Cardiac fibroblast (primary cell): ENCODE measurements around the gene BOC.

Experiments
- DNase-seq, 2 donors: peaks; one replicate each; pipeline versions ENCODE4 v3.0.0 to v3.0.0-alpha.2; 2010; ENCODE audit warnings: low read depth in 2 of 2
- H3K4me3 ChIP-seq, 2 donors: replicated peaks in 1 of 2; 1 replicate in 1 of 2; 2 replicates in 1 of 2; pipeline ENCODE4 v1.5.1; 2011; ENCODE audit warnings: low read depth in 2 of 2, low read length in 2 of 2, mild to moderate bottlenecking in 2 of 2, moderate library complexity in 1 of 2
- TF ChIP-seq, protein P1 (sequence below): IDR thresholded peaks from one replicate; pipeline ENCODE4 v1.5.1; 2011; ENCODE audit warnings: low read depth, mild to moderate bottlenecking, low read length, inconsistent platforms

BOC gene, protein sequence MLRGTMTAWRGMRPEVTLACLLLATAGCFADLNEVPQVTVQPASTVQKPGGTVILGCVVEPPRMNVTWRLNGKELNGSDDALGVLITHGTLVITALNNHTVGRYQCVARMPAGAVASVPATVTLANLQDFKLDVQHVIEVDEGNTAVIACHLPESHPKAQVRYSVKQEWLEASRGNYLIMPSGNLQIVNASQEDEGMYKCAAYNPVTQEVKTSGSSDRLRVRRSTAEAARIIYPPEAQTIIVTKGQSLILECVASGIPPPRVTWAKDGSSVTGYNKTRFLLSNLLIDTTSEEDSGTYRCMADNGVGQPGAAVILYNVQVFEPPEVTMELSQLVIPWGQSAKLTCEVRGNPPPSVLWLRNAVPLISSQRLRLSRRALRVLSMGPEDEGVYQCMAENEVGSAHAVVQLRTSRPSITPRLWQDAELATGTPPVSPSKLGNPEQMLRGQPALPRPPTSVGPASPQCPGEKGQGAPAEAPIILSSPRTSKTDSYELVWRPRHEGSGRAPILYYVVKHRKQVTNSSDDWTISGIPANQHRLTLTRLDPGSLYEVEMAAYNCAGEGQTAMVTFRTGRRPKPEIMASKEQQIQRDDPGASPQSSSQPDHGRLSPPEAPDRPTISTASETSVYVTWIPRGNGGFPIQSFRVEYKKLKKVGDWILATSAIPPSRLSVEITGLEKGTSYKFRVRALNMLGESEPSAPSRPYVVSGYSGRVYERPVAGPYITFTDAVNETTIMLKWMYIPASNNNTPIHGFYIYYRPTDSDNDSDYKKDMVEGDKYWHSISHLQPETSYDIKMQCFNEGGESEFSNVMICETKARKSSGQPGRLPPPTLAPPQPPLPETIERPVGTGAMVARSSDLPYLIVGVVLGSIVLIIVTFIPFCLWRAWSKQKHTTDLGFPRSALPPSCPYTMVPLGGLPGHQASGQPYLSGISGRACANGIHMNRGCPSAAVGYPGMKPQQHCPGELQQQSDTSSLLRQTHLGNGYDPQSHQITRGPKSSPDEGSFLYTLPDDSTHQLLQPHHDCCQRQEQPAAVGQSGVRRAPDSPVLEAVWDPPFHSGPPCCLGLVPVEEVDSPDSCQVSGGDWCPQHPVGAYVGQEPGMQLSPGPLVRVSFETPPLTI

DNA sequence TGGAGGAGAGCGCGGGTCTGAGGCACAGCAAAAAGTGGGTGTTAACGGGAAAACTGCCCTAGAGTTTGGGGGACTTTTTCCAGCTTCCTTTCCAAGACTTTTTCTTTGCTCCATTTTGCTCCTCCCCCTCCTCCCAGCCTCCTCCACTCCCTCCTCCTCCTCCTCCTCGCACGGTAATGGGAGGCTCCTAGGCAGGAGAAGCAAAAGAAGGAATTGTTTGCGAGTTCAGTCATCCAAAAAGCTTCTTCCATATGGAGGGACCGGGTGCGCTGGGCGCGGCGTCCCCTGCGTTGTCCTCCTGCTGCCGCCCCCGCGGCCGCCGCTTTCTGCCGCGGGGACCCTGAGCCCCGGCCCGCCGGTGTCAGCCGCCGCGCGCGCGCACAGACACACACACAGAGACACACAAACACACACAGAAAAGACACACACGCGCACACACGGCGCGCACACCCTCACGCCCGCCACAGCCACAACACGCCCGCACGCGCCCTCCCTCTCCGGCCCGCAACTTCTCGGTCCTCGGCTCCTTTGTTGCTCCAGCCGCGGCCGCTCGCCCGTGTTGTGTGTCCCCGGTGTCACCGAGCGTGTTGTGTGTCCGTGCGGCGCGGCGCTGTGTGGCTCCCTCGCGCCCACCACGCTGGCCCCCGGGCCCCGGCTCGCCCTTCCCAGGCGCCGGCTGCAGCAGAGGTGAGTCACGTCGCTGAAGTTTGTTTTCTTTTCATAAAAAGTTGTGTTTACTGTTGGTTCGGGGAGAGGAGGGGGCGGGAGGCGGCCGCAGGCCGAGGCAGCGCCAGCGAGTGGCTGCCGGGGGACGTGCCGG, at the start of gene BOC:
TSS of gene BOC (plus strand) at position 228 of the 820 bp plus-strand sequence. CDS start 38,246 bp downstream, outside the sequence.
- DNase-seq: peak; percentile 46 to 70
- TF ChIP-seq, protein P1, sequence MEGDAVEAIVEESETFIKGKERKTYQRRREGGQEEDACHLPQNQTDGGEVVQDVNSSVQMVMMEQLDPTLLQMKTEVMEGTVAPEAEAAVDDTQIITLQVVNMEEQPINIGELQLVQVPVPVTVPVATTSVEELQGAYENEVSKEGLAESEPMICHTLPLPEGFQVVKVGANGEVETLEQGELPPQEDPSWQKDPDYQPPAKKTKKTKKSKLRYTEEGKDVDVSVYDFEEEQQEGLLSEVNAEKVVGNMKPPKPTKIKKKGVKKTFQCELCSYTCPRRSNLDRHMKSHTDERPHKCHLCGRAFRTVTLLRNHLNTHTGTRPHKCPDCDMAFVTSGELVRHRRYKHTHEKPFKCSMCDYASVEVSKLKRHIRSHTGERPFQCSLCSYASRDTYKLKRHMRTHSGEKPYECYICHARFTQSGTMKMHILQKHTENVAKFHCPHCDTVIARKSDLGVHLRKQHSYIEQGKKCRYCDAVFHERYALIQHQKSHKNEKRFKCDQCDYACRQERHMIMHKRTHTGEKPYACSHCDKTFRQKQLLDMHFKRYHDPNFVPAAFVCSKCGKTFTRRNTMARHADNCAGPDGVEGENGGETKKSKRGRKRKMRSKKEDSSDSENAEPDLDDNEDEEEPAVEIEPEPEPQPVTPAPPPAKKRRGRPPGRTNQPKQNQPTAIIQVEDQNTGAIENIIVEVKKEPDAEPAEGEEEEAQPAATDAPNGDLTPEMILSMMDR: no peak
- H3K4me3 ChIP-seq: peak within 1 kb of the TSS; percentile 71 to 72

GRCh38 chr3:113161661-113162060, 49.7 kb upstream of the BOC start:
- H3K4me3 ChIP-seq: no peak overlapping the region
- TF ChIP-seq, protein P1: no peak
- DNase-seq: no peak

GRCh38 chr3:113163152-113163551, 48.2 kb upstream of the BOC start:
- no peak for DNase-seq
- TF ChIP-seq, protein P1: no peak
- H3K4me3 ChIP-seq: no peak overlapping the region

GRCh38 chr3:113165841-113166240, 45.5 kb upstream of the BOC start:
- no peak overlapping the region for H3K4me3 ChIP-seq
- TF ChIP-seq, protein P1: no peak
- peak in 1 of 2 donors; percentile 41 for DNase-seq

DNA sequence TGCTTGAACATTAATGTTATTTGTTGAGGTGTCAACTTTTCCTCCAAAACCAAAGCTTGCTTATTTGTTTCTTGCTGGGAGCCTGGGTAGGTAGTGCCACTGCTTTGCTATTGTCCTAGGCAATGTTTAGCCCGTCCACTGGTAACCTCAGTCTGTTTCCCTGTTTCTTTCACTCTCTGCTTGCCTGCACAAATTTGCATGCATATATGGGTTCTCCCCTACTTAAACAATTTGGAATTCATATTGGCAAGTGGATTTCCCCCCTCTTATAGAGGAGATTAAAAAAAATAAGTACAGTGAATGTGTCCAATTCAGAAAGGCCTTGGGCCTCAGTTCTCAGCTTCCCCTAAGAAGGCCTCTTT, 45.0 kb upstream of the BOC start:
- H3K4me3 ChIP-seq: no peak overlapping the region
- no peak for DNase-seq
- TF ChIP-seq, protein P1: no peak
